Fibroblast of skin of scalp (primary cell): ENCODE measurements around the gene KRTAP19-4. TPM values are rescaled to one million over a fixed set of nuclear protein-coding genes. Genes with fewer than 3 reads are reported as not detected.
"Not testable (repeated sequence)": the region's sequence is repeated elsewhere in the genome, so short reads cannot be mapped to it uniquely, and the experiment has no call there.

Source experiments
- DNase-seq: peaks from one replicate; pipeline ENCODE4 v3.0.0-alpha.2; 2013
- polyA plus RNA-seq, 2 experiments: library from polyadenylated mRNA; unstranded; fragments of 120-200 nt; gene quantifications; one replicate each; pipeline ENCODE4 v1.2.1, GENCODE V29; 2013; ENCODE audit not compliant: insufficient read length in 2 of 2

The KRTAP19-4 gene, protein sequence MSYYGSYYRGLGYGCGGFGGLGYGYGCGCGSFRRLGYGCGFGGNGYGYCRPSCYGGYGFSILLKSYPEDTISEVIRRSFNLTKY
- not detected for polyA plus RNA-seq (2013, experiment 1 of 2; ENCODE audit: insufficient read length)
- not detected for polyA plus RNA-seq (2013, experiment 2 of 2; ENCODE audit: insufficient read length)

DNA sequence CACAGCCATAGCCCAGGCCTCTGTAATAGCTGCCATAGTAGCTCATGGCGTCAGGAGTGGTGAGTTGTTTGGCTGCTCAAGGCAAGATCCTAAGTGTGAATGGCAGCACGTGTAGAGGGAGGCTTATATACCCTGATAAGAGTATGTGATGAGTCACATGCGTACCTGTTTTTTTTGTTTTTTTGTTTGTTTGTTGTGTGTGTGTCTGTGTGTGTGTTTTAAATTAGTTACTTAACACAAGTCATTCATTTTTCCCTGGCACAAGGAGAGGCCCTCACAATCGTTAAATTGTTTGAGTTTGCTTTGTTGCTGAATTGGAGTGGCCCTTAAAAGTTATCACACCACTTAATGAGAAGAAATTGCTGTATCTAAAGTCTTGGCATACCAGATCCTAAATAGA lies at the start of gene KRTAP19-4:
KRTAP19-4 (minus strand) TSS at position 101 of the 400 bp plus-strand sequence; CDS start at position 46, 55 bp downstream.
- DNase-seq = no peak

DNA sequence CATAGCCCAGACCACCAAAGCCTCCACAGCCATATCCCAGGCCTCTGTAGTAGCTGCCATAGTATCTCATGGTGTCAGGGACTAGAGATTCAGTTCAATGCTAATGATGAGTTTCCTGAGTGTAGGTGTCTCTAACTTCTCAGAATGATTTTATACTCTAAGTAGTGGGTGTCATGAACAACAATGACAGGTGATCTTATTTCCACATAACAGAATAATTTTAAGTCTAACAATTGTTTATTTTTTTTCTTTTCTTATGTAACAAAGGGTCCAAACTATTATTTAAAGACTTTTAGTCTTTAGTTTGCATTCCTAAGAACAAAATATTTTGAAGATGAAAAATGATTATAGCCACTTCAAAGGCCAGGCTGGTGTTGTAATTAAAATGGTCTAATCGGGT lies 44.8 kb upstream of the KRTAP19-4 start, which contains the start of gene KRTAP19-6:
KRTAP19-6 (minus strand) TSS at position 101 of the 400 bp plus-strand sequence; CDS start at position 70, 31 bp downstream.
- no peak for DNase-seq

DNA sequence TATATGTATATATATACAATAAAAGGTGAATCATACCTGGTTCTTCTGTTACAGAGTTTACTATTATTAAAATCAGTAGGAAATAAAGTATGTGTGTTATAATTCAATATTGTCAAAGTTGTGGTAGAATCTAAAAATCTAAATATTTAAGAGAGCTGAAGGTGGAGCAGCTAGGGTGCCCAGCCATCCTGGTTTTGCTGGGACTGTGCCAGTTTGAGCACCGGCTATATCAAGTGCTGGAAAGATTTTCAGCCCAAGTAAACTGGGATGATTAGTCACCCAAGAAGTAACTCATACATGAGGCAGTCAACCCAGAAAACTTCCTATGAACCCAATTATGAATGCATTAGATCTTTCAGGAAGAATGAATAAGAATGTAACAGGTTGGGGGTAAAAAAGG lies 21.9 kb upstream of the KRTAP19-4 start:
- DNase-seq = no peak

DNA sequence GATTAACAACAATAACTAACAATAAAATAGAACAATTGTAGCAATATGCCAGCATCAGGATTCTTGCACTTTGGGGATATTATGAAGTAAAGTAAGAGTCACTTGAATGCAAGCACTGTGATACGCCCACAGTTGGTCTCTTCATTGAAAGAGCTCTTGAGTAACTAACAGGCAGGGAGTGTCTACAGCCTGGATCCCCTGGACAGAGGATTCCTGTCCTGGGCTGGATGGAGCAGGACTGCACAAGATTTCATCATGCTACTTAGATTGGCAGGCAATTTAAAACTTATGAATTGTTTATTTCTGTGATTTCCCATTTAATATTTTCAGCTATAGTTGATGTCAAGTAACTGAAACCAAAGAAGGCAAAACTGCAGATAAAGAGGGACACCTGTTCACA lies 18.7 kb upstream of the KRTAP19-4 start:
- DNase-seq = no peak

DNA sequence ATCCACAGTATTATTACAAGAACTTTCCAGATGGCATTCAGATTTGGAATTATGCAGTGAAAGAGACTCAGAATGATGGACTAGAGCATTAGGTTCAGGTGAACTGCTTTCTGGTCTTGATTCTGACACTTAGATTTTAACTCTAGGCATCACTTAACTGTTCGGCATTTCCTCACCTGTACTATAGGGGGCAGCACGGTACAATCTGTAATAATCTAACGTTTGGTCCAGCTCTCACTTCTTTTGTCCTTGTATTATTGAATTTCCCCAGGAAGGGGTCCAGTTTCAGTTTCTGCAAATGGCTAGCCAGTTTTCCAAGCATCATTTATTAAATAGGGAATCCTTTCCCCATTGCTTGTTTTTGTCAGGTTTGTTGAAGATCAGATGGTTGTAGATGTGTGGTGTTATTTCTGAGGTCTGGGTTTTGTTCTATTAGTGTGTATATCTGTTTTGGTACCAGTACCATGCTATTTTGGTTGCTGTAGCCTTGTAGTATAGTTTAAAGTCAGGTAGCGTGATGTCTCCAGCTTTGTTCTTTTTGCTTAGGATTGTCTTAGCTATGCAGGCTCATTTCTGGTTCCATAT lies 8.7 kb upstream of the KRTAP19-4 start:
- not testable (repeated sequence) for DNase-seq

DNA sequence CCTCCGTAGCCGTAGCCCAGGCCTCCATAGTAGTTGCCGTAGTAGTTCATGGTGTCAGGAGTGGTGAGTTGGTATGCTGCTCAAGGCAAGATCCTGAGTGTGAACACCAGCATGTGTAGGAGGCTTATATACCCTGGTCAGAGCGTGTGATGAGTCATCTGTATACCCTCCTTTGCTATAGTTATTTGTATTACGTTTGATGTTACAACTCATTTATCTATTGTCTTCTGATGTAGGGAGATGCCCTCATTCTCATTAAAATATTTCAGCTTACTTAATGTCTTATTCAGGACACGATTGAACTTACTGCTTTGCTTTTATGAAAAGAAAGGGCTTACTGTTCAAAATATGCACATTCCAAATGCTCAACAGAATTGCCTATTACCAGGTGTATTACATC lies 5.1 kb upstream of the KRTAP19-4 start, which contains the start of gene KRTAP19-5:
KRTAP19-5 (minus strand) TSS at position 101 of the 400 bp plus-strand sequence; CDS start at position 50, 51 bp downstream.
- DNase-seq = no peak

DNA sequence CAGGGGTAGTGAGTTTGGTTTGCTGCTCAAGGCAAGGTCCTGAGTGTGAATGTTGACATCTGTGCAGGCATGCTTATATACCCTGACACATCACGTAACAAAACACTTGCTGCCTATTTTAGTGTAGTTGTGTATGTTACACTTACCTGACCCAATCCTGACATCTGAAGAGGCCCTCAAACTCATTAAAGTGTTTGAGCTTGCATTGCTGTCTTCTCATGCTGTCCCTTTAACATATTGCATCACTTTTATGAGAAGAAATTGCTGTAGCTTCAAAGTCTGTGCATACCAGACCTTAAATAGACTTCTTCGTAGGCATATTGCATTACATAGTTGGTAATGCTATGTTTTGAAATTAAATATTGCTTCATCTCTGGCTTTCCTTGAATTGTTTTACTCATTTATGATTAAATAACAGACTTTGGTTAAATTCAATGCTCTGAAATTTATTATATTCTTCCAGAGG lies 5.0 kb downstream of the KRTAP19-4 start, which contains the start of gene KRTAP19-3:
KRTAP19-3 (minus strand) TSS at position 51 of the 466 bp plus-strand sequence. CDS start 56 bp downstream, outside the sequence.
- DNase-seq = peak; percentile 0

DNA sequence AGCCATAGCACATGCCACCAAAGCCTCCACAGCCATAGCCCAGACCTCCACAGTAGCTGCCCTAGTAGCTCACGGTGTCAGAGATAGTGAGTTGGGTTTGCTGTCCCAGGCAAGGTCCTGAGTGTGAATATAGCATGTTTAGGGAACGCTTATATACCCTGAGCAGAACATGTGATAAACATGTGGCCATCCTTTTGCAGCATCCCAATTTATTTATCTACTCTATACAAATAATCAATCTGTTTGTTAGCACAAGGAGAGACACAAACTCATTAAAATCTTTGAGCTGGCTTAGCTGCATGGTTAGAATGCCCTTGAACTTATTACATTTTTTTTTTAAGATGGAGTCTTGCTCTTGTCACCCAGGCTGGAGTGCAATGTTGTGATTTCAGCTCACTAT lies 9.6 kb downstream of the KRTAP19-4 start, which contains the start of gene KRTAP19-2:
KRTAP19-2 (minus strand) TSS at position 101 of the 400 bp plus-strand sequence; CDS start at position 13, 88 bp downstream.
- no peak for DNase-seq

DNA sequence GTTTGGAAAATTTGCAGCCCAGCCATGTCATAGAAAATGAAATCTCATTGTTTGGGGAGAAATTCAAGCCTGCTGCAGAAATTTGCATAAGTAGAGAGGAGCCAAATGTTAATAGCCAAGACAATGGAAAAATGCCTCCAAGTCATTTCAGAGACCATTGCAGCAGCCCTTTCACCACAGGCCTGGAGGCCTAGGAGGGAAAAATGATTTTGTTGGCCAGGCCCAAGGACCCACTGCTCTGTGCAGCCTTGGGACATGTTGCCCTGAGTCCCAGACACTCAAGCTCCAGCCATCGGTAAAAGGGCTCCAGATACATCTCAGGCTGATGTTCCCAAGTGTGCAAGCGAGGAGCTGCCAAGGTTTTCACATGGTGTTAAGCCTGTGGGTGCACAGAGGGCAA lies 10.8 kb downstream of the KRTAP19-4 start:
- DNase-seq = no peak

DNA sequence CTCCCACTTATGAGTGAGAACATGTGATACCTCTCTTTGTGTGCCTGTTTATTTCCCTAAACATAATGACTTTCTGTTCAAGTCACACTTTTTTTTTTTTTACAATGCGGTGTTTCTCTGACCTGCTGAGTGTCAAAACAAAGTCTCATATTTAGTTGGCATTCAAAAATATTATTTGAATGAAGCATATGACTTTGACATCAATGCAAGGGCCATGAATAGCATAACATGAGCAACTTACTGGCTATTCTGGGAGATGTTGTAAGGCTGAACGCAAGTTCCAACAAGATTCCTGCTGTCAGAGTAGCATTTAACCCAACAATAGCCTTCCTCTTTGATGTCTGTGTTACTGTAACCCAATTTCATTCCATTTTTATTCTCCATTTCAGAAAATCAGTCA lies 14.8 kb downstream of the KRTAP19-4 start:
- no peak for DNase-seq

DNA sequence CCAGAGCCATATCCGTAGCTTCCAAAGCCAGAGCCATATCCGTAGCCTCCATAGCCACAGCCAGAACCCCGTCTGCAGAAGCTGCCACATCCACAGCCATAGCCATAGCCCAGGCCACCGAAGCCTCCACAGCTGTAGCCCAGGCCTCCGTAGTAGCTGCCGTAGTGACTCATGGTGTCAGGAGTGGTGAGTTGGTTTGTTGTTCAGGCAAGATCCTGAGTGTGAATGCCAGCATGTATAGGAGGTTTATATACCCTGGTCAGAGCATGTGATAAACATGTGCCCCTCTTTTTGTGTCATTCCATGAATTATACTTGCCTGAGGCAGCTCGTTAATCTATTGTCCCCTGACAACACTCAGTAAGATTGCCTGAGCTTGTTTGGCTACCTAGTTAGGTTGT lies 16.8 kb downstream of the KRTAP19-4 start, which contains the start of gene KRTAP19-1:
KRTAP19-1 (minus strand) TSS at position 223 of the 400 bp plus-strand sequence; CDS start at position 173, 50 bp downstream.
- no peak for DNase-seq

DNA sequence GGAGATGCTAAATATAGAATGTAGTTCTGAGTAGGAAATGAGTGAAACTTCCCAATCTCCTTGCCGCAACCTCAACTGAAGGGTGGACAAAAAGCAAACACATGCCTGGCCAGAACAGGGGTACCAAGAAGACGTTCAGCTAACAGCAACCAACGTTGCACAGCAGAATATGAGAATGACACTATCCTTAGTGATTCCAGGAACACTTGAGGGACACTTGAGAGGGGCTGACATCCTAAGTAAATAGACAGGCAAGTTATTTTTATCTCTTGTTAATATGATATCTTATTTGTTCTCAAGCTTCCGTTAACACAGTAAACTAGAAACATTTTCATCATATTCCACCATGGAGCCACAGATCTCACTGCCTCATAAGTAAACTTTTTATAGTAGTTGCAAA lies 17.7 kb downstream of the KRTAP19-4 start:
- no peak for DNase-seq

DNA sequence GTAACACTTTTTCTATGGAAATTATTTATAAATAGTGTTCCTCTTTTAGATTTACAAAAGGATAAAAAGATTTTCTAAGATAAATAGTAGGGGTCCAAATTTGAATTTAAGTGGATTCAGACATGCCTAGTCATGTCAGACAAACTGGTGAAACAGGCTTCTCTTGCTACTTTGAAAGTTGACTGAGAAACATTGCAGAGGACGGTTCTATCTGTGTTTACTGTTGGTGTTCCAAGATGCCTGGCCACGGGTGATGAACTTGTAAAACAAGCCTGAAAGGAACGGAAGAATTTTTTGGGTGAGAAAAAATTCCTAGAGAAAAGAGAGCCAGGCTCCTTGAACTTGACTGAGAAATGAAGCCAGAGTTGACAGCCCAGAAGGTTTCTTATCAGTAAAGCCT lies 19.0 kb downstream of the KRTAP19-4 start:
- no peak for DNase-seq

DNA sequence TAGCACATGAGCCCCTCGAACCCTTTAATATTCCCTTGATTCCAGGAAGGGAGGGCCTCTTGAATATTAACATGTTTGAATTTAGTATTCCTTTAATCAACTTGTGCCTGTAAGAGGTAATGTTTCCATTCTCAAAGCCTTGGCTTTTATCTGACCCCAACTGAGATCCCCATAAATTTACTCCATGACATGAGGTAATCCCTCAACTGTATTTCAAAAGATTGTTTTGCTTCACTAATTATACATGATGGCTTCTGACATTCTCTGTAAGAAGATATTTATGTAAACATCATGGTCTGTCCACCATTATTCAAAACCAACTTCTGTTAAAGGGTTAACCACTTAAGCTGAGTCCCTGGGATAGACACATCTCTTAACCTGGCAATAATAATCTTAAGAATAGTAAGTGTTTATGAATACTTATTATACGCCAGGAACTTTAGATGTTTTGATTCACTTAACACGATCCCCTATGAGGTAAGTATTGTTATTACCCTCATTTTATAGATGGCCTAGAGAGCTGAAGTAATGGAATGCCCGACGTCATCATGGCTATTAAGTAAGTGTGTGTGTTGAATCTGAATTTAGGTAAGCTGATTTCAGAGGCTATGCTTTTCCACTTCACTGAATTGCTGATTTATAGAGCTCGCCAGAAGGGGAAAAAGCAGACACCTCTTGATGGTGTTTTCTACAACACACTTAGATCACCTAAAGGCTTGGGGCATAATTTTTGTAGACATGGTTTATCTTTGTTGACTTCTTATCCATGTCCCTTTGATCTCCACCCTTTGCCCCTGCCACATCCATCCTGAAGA lies 27.9 kb downstream of the KRTAP19-4 start:
- DNase-seq = no peak

DNA sequence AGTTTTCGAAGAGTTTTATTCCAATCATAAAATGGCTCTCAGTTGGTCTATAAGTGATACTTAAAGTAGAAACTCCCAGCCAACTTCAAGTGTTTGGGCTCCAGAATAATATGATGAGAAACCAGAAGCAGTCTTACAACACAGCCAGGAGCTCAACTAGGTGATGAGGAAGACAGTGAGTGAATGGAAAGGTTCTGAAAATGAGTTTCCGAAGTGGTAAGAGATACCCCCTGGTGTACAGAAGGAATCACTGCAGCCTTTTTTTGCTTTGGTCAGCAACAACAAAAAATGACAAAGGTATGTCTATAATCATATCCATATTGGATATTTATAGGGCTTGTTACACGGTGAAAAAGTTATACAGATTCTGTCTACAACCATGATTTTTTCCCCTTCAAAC lies 33.3 kb downstream of the KRTAP19-4 start:
- peak; percentile 0 for DNase-seq

DNA sequence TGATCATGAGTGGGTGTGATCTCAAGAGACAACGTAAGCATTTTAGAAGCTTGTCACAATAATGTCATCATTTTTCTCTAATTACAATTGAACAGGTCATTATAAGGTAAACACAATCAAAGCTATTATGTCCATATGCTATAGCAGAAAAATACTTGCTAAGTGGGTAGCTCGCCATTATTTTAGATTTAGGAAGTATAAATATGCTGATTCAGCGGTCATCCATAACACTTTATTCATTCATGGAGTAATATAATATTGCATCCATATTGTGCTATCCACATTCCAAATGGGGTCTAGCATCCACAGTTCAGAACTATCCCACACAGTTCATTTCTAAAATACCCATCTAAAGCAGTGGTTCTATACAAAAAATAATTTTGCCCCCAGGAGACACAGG lies 48.5 kb downstream of the KRTAP19-4 start:
- DNase-seq = no peak

DNA sequence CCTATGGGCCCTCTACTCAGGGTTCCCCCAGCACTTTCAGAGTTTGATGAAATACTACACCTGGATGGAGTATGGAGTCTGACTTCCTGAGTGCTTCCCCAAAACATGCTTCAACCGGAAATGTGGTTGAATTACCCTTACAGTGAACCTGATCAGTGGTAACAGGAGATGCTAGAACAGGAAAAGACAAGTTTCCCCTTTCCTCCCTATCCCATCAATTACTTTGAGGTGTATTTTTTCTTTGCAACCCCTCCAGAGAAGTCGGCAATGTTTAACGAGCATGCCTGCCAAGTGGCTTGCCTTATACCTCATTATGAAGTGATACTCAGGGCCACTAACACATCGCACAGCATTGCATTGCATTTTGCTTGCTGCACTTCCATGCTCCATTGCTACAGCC lies 49.9 kb downstream of the KRTAP19-4 start:
- DNase-seq = no peak
